Measurements from ENCODE around the gene UFC1.
"Not testable (repeated sequence)": the region's sequence is repeated elsewhere in the genome, so short reads cannot be mapped to it uniquely, and the experiment has no call there.

Gene UFC1

DNA sequence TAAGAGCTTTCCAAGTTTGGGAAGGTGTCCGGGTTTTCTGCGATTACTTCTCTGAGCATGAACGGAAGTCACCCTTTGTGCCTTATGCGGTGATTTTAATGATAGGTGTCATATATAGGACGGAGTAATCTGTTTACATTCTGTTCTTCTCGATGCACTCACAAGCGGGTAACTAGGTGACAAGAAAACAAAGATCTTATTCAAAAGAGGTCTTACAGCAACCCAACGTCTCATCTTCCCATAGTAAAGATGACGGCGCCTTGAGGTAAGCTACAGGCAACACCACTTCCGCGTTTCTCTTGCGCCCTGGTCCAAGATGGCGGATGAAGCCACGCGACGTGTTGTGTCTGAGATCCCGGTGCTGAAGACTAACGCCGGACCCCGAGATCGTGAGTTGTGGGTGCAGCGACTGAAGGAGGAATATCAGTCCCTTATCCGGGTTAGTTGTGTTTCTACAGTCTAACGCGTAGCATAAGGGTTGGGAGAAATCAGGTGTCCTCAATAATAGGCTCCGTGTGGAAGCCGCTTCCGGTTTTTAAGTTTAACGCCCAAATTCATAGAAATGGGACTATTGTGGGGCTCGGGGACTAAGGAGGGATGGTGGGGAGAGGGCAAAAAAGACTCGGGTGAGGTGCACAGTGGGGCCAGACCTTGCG, at the start of gene UFC1:
Gene UFC1 (plus strand): TSS at position 297 of the 656 bp plus-strand sequence. CDS start 20 bp downstream, at position 317.
- peak; percentile 47 to 77 for DNase-seq

DNA sequence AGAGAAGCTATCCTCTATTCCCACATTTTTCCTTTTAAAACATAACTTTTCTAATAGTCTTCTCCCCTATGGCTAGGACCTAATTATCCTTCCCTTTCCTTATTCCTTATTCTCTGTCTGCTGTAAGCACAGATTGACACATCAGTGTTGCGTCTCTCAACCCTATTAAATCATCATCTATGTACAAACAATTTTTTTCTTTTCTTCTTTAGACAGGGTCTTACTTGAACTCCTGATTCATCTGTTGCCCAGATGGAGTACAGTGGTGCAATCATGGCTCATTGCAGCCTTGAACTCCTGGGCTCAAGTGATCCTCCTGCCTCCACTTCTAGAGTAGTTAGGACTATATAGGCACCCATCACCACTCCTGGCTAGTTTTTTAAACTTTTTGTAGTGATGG, 47.3 kb upstream of the UFC1 start:
- DNase-seq, result no peak

DNA sequence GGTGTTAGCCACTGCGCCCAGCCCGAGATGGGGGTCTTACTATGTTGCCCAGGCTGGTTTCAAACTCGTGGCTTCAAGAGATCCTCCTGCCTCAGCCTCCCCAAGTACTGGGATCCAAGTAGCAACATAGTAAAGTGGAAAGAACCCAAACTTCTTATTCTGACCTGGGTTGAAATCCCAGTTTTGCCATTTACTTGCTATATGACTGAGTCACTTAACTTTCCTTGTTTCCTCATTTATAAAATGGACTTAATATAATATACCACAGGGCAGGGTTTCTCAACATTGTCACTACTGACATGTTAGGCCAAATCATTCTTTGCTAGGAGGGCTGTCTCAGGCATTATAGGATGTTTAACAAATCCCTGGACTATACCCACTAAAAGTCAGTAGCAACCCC, 42.7 kb upstream of the UFC1 start:
- DNase-seq, result no peak

DNA sequence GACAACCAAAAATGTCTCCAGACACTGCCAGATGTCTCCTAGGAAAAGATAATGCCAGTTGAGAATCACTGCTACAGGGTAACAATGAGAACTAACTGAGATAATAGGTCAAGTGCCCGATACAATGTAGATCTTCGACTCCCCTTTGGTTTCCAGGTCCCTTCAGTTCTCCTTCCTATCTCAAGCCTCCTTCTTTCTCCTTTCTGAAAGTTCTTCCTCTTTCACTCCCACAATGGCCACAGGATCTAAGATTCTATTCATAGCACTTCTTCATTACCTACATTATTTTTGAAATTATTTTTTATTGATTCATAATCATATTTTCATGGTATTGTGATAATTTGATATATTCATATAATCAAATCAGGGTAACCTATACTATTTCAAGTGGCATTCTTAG, 42.3 kb upstream of the UFC1 start:
- no peak for DNase-seq

DNA sequence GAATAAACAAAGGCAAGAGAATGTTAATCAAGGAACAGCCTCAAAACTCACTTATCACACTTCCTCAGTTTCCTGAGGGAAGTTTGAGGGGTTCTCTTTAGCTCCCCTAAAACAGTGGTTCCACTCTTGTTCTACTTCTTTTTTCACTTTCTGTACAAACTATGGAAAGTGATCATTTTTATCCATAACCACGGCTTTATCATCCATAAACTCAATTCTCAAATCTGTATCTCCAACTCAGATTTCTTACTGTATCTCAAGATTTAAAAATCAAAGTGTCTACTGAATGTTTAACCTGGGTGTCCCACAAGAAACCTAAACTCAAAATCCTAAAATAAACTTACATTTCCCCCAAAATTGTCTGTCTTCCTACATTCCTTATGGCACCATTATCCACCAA, 39.9 kb upstream of the UFC1 start:
- no peak for DNase-seq

DNA sequence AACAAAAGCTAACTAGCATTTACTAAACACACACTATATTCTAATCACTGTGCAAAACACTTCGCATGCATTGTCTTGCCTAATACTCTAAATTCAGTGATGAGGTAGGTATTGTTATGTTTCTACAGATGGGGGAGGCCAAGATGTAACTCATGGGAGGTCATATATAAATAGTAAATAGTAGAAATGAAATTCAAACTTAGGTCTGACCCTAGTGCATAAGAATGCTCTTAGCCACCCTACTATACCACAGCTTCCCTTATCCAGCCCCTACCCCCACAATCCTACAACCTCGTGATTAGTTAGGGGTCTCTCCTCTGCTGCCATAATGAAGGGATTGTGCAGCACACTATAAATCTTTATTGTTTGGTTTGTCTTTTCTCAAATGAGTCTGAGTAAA, 39.2 kb upstream of the UFC1 start:
- DNase-seq, result no peak

DNA sequence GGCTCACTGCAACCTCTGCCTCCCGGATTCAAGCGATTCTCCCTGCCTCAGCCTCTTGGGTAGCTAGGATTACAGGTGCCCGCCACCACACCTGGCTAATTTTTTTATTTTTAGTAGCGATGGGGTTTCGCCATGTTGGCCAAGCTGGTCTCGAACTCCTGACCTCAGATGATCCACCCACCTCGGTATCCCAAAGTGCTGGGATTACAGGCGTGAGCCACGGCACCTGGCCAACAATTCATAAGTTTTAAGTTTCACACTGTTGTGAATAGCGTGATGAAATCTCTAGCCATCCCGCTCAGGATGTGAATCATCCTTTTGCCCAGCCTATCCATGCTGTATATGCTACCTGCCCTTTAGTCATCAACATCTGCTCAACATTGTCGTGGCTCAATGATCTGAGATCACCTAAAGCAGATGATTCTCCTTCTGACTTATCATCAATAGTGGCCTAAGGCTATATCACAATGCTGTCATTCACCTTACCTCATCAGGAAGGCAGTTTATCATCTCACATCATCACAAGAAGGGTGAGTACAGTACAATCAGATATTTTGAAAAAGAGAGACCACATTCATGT, 38.6 kb upstream of the UFC1 start:
- DNase-seq, result no peak

DNA sequence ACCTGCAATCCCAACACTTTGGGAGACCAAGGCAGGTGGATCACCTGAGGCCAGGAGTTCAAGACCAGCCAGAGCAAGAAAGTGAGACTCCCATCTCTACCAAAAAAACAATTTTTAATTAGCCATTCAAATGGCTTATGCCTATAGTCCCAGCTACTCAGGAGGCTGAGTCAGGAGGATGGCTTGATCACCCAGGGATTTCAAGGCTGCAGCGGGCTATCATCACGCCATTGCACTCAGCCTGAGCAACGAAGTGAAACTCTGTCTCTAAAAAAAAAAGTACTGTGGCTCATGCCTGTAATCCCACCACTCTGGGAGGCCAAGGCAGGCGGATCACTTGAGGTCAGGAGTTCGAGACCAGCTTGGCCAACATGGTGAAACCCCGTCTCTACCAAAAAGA, 37.8 kb upstream of the UFC1 start:
- DNase-seq, result not testable (repeated sequence)

DNA sequence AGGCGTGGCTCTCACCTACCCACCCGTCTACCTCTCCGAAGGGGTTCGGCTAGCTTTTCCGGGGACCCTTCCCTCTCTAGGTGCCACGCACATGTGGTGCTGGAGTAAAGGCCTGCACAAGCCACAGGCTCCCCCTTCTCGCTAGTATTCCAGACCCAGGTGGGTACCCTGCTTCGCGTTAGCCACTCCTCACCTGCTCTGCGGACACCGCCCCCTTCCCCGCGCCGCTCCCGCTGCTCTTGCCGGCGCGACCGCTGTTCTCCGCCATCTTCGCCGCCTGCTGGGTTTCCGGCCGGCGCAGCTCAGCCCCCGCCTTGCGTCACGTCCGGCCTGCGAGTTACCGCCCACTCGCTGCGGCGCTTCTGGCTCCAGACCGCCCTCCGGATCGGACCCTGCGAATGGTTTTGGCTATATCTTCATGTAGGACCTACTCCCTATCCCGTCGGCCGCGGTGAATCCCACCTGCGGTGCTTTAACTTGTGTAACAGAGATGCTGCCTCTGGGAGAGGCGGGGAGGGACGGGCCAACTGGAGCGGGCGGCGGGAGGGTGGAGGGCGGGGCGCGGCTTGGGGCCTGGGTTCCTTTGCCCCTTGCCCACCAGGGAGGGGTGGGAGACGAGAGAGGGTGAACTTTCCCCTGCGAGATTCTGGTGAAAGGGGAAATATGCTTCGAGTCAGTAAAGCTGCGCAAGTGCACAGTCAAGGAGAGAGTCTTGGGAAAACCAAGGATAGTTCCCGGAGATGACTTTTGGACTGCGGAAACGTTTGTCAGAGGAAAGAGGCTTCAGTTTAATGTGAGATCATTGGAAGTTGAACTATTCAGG, 35.8 kb upstream of the UFC1 start, which contains the start of the genes NIT1 and PFDN2:
Gene NIT1 (plus strand): TSS at position 347 of the 823 bp plus-strand sequence. CDS start 72 bp downstream, at position 419.
Gene PFDN2 (minus strand): TSS at position 279 of the 823 bp plus-strand sequence. CDS start 11 bp downstream, at position 268.
- DNase-seq, result peak; percentile 35 to 57

DNA sequence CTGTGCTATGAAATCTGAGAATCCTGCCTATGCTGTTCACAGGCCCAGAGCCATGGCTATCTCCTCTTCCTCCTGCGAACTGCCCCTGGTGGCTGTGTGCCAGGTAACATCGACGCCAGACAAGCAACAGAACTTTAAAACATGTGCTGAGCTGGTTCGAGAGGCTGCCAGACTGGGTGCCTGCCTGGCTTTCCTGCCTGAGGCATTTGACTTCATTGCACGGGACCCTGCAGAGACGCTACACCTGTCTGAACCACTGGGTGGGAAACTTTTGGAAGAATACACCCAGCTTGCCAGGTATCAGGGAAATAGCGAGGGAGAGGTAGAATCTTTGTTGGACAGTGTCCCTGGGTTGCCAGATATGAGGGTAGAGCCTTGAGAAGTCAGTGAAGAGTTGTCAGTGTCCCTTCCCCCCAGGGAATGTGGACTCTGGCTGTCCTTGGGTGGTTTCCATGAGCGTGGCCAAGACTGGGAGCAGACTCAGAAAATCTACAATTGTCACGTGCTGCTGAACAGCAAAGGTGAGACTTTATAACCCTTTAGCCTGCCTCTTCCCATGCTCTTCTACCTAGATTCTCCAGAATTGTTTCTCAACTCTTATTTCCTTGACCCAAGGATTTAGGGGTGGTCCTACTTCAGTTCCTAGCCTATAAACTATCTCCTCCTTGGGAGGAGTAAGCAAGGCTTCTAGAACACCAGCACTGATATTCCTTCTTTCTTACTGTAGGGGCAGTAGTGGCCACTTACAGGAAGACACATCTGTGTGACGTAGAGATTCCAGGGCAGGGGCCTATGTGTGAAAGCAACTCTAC, 34.5 kb upstream of the UFC1 start:
- peak in 1 of 2 experiments; percentile 22 for DNase-seq

DNA sequence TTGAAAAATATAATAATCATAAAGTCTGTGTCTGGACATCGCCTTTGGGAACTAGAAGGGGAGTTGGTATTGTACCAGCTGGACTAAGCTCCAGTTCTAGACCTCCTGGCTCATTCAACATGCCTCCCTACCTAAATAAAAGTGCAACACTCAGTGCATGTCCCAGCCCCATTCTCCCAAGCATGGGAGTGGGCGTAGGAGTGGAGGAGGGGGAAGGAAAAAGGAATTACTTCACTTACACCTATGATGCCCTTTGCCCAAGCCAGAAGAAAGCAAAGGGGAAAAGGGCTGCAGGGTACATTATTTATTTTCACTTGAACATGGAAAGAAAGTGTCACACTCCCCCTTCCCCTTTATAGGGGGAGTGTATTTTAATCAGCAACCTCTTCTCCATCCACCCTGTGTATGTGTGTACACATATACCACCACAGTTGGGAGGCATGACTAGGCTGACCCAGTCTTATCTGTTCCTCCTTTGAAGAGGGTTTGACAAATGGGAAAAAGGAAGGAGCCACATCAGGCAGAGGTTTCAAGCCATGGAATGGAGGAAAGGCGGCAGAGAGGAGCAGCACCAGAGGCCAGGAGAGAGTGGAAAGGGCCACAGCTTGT, 32.6 kb upstream of the UFC1 start:
- DNase-seq, result no peak

DNA sequence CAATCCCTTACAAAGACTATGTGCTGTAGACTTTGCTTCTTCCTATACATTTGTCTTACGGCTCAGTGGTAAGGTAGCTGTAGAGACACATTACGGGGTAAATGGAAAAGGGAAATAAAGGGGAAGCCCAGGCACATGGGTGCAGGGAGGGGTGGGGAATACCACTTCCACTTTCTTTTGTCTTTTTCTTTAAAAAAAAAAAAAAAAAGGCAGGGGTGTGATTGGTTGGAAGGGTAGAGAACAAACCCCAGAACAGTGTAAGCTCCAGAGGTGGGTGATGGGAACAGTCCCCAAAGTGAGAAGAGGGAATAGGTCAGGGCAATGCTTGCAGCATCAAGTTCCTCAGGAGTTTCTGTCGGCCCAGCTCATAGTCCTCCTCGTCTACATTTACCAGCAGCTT, 31.9 kb upstream of the UFC1 start:
- DNase-seq, result no peak

DNA sequence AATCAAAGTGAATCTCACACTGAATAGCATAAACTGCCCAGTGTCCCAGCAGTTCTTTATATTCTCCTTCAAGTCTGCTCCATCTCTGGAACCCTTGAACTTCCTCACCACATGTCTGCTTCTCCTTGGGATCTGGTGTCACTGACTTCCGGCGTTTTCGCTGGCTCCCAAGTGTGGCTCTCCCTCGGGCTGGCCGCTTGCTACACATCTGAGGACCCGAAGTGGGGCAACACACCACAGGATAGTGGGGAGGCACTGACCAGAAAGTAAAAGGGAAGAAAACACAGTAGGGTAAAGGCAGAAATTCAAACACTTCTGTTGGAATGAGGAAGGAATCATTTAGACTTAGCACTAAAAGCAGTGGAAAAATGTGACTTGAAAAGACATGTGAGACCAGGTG, 30.8 kb upstream of the UFC1 start:
- DNase-seq, result no peak

DNA sequence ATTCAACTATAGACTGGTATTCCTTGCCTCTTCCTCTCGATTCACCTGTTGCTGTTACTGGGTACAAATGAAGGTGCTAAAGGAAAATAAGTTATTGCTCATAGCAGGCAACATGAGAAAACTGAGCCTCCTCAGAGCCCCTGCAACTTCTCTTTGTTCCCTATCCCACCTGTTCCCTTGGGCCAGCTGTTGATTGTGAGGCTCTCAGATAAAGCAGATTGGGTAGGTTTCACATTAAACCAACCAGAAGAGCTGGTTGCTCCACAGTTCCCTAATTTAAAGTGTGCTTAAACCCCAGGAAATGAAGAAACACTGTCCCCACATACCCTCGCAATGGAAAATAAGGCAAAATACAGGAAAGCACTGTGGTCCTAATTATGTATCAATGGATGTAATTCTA, 26.1 kb upstream of the UFC1 start:
- DNase-seq, result no peak

DNA sequence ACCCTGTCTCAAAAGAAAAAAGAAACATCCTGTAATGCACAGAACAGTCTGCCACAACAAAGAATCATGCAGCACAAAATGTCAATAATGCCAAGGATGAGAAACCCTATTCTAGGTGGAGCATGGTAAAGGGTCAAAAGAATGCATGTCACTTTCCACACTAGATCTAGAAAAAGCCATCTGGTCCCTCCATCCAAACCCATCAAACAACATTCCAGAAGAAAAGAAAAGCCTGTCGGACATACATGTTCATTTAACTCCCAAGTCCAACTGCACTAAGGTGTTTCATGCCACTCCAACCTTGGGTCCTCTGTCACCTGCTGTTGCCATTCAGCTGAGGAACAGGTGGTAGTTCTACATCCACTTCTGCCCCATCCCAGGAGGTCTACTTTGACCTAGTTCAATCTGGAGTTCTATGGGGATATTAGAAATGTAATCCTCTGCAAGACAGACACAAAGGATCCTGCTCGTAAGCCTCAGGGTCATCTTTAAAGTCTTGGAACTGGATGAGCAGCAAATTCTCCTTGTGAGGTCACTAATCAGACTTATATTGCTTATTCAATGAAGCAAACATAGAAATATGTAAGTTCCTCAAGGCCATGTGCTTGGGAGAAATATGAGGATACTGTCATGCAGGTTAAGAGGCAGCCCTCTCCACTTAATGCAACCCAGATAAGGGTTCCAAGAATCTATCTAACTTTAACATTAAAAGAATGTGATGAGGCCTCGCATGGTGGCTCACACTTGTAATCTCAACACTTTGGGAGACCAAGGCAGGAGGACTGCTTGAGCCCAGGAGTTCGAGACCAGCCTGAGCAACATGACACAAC, 25.0 kb upstream of the UFC1 start:
- DNase-seq, result no peak

DNA sequence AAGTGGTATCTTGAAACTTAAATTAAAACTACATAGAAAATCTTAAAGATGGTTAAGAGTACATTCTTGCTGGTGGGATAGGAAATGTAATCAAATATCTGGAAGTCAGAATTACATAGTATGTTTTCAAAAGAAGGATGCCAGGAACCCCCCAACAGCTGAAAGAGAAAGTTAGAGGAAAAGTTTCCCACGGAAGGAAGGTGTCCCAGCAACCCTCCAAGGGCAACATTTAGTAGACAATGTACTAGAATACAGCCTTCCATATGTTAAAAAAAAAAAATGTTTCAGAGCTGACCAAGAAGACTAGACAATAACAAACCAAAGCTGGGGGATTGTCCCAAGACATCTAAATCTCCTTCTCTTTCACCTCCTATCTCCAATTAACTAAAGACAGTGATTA, 23.5 kb upstream of the UFC1 start:
- DNase-seq, result no peak

DNA sequence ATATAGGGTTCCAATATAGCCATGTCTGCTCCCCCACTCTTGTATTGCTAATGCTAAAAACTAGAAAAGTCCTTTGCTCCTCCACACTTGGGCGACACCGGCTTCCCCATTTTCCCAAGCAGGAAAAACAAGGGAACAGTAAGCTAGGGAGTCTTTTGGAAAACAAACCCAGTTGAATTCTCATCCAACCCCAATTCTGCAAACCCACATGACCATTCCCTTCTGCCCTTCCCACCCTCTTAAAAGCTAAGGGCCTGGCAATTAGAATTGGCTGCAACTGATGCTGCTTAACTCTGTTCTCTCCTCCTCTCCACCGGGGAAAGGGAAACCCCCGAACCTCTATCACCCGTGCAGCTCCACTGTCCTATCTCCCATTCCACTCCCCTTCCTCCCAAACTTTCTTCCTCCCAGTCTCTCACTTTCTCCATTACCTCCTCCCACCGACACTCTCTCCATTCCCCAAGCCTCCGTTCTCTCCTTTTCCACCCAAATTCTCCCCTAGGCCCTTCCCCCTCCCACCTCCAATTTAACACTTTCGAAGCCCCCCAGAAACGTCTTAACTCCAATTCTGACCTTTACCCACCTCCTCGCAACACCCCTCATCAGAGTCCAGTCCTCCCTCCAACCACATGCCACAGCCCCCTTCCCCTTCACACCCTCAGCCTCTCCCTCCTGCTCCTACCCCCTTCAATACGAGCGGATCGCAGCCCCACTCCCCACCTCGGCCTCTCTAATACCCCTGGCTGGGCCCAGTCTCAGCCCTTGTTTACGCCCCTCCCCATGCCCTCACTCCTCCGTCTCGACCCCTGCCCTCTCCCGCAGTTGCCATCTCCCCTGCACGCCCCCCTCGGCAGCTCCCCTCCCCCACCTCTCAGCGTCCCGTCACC, 22.0 kb upstream of the UFC1 start:
- no peak for DNase-seq

DNA sequence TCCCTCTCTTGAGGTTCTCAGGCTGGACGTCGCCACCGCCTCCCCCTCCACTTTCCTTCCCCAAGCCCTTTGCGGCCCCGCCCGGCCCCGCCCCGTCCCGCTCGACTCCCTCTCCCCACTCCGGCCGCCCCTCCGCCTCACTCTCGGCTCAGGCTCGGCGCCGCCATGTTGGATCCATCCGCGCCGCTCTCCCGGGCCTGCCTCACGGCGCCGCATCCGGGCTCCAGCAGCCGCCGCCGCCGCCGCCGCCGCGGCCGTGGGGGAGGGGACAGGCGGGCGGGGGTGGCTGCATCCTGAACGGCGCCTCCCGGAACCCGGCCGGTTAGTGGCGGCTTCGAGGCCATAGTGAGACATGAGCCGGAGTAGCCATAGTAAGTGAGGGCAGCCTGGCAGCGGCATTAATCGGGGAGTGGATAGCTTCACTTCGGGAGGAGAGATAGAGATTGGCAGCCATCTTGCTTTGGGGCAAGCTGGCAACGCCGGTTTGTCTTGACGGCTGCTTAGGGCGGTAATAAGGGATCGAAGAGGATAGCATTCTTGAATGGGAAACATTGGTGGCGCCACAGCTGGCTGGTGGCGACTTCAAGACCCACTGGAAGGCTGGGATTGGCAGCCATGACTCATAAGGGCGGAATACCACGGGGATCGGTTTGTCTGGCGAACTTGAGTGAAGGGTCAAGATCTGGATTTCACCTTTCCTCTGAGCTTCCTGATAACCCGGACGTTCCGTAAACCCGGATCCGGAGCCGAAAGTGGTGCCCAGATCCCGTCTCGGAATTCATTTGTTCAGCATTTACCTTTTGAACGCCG, 21.2 kb upstream of the UFC1 start, which contains the start of gene DEDD:
Gene DEDD (minus strand): TSS at position 258 of the 810 bp plus-strand sequence. CDS start 8,205 bp downstream, outside the sequence.
- DNase-seq, result peak; percentile 96 to 98

DNA sequence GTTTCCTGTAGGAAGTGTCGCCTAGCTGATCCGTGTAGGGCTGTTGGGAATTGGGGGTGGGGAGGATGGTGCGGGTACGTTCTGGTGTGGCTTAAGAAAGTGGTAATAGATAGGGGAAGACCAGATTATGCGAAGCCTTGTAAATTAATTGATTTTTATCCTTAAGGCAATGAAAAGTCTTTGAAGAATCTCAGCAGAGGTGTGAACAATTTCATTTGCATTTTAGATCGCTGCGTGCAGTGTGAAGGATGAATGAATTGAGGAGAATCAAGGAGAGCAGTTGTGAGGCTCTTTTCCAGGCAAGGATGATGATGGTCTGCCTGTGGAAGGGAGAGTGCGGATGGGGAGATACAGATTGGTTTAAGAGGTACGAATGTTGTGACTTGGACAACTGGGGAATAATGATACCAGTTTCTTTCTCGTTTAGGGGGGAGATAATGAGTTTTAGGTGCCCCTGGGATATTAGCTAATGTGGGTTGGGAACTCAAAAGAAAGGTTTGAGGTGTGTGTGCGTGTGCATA, 20.5 kb upstream of the UFC1 start:
- DNase-seq, result no peak
